ENCODE data around the gene DGLUCY.

- TF ChIP-seq POLR2A (IDR thresholded peaks at IDR 0.05; ENCODE audit: low read depth, low read length) (no peak), POLR2AphosphoS5 (IDR thresholded peaks at IDR 0.05; ENCODE audit: low read depth, low read length) (no peak)
These were observed 107.4 kb downstream of the DGLUCY start for GRCh38 chr14:91221270-91221669.

Data from GM12891 (cell line).